ENCODE results near the gene PRKN.

The PRKN gene

DNA sequence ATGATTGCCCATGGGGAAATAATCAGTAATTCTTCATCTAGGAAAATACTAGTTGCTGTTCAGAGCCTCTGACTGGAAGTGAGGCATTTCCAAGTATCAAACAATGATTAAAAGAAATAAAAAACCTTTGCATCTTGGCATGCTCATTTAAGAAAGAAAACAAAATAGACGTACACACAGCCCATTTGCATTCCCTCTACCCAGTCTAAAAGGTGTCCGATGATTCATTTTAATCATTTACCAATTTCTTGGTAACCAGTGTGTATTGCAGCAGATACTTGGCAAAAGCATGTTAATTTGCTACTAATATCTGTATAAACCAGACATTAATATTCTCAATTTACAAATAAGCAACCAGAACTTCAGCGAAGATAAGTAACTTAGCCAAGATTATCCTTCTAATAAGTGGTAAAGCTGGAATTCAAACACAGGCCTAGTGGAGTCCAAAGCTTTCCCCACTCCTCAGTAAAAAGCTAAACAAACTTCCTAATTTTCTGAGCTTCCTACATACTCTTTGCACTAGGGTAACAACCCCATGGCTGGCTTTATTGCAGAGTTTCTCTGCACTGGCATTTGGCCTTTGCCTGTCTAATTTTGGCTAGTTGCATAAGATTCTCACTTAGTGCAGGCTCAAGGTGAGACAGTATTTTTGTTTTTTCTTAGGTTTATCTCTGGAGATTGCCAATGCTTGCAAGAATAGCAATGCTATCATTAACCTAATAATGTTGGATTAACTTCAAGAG, 338.1 kb downstream of the PRKN start:
- TF ChIP-seq TOX (CRISPR knock-in tag; IDR thresholded peaks at IDR 0.05; ENCODE audit: borderline replicate concordance): no peak
- ATAC-seq: no peak

DNA sequence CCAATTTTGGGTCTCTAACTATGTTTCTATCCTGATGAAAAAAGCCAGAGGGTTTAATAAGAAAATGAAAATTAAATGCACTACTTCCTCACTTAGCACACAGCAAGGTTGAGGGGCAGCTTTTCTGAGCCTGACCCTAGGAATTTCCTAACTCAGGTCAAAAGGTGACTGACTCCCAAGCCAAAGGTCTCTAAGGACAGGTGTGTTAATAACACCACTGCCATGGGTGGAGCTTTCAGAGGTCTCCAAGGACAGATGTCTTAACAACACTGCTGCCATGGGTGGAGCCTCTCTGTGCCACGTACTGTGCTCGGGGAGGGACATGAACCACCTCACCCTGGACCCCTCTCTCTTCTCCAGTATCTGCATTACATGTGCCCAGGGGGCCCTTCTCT, 339.2 kb downstream of the PRKN start:
- TF ChIP-seq GLIS3 (CRISPR knock-in tag; IDR thresholded peaks at IDR 0.05) (no peak), ZNF8 (CRISPR knock-in tag; IDR thresholded peaks at IDR 0.05) (no peak), PPARA (CRISPR knock-in tag; IDR thresholded peaks at IDR 0.05; ENCODE audit: borderline replicate concordance) (no peak), TCF4 (CRISPR knock-in tag; IDR thresholded peaks at IDR 0.05; ENCODE audit: borderline replicate concordance) (no peak), CSDC2 (CRISPR knock-in tag; IDR thresholded peaks at IDR 0.05) (no peak), ISL1 (CRISPR knock-in tag; IDR thresholded peaks at IDR 0.05) (no peak)
- ATAC-seq: no peak

DNA sequence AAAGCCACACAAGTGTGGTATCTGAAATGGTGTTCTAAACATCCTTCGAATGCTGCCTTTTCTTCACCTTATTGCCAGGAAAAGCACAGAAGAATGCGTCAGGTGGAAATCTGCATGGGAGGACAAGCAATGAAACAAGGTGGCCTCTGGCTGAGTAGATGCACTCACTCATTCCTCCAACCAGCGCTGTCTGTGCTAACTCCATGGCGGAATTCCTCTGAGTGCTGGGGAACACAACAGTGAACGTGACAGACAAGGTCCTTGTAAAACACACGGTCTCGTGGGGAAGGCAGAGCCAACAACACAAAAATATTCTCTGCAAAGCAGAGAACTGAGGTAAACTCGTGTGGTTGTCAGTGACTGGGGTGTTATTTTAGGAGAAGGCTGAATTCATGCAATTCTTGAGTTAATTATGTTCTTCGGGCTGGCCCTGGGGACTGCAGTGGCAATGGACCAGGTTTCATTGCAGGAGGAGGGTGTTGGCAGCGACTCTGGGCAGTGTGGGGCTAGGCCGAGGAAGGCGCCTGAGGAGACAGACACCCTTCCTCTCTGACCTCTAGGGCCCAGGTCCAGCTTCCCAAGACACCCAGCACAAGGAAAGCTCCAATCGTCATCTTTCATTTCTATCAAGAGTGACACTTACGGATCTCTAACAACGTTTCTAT, 339.7 kb downstream of the PRKN start:
- TF ChIP-seq, protein P1, sequence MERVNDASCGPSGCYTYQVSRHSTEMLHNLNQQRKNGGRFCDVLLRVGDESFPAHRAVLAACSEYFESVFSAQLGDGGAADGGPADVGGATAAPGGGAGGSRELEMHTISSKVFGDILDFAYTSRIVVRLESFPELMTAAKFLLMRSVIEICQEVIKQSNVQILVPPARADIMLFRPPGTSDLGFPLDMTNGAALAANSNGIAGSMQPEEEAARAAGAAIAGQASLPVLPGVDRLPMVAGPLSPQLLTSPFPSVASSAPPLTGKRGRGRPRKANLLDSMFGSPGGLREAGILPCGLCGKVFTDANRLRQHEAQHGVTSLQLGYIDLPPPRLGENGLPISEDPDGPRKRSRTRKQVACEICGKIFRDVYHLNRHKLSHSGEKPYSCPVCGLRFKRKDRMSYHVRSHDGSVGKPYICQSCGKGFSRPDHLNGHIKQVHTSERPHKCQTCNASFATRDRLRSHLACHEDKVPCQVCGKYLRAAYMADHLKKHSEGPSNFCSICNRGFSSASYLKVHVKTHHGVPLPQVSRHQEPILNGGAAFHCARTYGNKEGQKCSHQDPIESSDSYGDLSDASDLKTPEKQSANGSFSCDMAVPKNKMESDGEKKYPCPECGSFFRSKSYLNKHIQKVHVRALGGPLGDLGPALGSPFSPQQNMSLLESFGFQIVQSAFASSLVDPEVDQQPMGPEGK (CRISPR knock-in tag; IDR thresholded peaks at IDR 0.05; ENCODE audit: borderline replicate concordance): no peak
- TF ChIP-seq, protein P2, sequence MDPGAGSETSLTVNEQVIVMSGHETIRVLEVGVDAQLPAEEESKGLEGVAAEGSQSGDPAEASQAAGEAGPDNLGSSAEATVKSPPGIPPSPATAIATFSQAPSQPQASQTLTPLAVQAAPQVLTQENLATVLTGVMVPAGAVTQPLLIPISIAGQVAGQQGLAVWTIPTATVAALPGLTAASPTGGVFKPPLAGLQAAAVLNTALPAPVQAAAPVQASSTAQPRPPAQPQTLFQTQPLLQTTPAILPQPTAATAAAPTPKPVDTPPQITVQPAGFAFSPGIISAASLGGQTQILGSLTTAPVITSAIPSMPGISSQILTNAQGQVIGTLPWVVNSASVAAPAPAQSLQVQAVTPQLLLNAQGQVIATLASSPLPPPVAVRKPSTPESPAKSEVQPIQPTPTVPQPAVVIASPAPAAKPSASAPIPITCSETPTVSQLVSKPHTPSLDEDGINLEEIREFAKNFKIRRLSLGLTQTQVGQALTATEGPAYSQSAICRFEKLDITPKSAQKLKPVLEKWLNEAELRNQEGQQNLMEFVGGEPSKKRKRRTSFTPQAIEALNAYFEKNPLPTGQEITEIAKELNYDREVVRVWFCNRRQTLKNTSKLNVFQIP (CRISPR knock-in tag; IDR thresholded peaks at IDR 0.05; ENCODE audit: borderline replicate concordance, low read depth): no peak
- TF ChIP-seq GLIS3 (CRISPR knock-in tag; IDR thresholded peaks at IDR 0.05): no peak
- no peak for TF ChIP-seq CSDC2 (CRISPR knock-in tag; IDR thresholded peaks at IDR 0.05)
- no peak for TF ChIP-seq SNAI2 (CRISPR knock-in tag; IDR thresholded peaks at IDR 0.05)
- TF ChIP-seq RARB (CRISPR knock-in tag; IDR thresholded peaks at IDR 0.05): no peak
- TF ChIP-seq, protein P3, sequence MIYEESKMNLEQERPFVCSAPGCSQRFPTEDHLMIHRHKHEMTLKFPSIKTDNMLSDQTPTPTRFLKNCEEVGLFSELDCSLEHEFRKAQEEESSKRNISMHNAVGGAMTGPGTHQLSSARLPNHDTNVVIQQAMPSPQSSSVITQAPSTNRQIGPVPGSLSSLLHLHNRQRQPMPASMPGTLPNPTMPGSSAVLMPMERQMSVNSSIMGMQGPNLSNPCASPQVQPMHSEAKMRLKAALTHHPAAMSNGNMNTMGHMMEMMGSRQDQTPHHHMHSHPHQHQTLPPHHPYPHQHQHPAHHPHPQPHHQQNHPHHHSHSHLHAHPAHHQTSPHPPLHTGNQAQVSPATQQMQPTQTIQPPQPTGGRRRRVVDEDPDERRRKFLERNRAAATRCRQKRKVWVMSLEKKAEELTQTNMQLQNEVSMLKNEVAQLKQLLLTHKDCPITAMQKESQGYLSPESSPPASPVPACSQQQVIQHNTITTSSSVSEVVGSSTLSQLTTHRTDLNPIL (CRISPR knock-in tag; IDR thresholded peaks at IDR 0.05; ENCODE audit: low read depth): no peak
- TF ChIP-seq ZFP30 (CRISPR knock-in tag; IDR thresholded peaks at IDR 0.05): no peak
- TF ChIP-seq ESRRG (CRISPR knock-in tag; IDR thresholded peaks at IDR 0.05): no peak
- no peak for TF ChIP-seq TOX (CRISPR knock-in tag; IDR thresholded peaks at IDR 0.05; ENCODE audit: borderline replicate concordance)
- no peak for TF ChIP-seq ZC3H10 (CRISPR knock-in tag; IDR thresholded peaks at IDR 0.05)
- no peak for TF ChIP-seq ZNF8 (CRISPR knock-in tag; IDR thresholded peaks at IDR 0.05)
- TF ChIP-seq, protein P4, sequence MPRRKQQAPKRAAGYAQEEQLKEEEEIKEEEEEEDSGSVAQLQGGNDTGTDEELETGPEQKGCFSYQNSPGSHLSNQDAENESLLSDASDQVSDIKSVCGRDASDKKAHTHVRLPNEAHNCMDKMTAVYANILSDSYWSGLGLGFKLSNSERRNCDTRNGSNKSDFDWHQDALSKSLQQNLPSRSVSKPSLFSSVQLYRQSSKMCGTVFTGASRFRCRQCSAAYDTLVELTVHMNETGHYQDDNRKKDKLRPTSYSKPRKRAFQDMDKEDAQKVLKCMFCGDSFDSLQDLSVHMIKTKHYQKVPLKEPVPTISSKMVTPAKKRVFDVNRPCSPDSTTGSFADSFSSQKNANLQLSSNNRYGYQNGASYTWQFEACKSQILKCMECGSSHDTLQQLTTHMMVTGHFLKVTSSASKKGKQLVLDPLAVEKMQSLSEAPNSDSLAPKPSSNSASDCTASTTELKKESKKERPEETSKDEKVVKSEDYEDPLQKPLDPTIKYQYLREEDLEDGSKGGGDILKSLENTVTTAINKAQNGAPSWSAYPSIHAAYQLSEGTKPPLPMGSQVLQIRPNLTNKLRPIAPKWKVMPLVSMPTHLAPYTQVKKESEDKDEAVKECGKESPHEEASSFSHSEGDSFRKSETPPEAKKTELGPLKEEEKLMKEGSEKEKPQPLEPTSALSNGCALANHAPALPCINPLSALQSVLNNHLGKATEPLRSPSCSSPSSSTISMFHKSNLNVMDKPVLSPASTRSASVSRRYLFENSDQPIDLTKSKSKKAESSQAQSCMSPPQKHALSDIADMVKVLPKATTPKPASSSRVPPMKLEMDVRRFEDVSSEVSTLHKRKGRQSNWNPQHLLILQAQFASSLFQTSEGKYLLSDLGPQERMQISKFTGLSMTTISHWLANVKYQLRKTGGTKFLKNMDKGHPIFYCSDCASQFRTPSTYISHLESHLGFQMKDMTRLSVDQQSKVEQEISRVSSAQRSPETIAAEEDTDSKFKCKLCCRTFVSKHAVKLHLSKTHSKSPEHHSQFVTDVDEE (CRISPR knock-in tag; IDR thresholded peaks at IDR 0.05): no peak
- TF ChIP-seq PPARA (CRISPR knock-in tag; IDR thresholded peaks at IDR 0.05; ENCODE audit: borderline replicate concordance): no peak
- no peak for TF ChIP-seq ZNF70 (CRISPR knock-in tag; IDR thresholded peaks at IDR 0.05)
- no peak for TF ChIP-seq OSR1 (CRISPR knock-in tag; IDR thresholded peaks at IDR 0.05)
- TF ChIP-seq TCF4 (CRISPR knock-in tag; IDR thresholded peaks at IDR 0.05; ENCODE audit: borderline replicate concordance): no peak
- no peak for TF ChIP-seq ARNTL (CRISPR knock-in tag; IDR thresholded peaks at IDR 0.05; ENCODE audit: borderline replicate concordance, low read depth)
- no peak for TF ChIP-seq ZNF565 (CRISPR knock-in tag; conservative IDR thresholded peaks at IDR 0.05; ENCODE audit: low read depth)
- ATAC-seq: no peak

DNA sequence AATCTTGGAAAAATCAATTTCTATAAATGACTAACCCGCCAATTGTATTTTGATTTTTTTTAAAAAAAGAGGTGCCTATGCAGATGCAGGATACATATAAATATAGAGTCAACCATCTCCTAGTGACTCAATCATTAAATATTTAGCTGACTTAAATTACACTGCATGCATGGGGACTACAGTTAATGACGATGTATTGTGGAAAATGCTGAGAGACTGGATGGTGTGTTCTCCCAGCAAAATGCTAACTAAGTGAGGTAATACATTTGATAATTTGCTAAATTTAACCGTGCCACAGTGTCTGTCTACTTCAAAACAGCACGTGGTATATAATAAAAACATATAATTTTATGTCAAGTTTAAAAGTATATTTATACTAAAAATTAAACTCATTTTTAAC, 341.6 kb downstream of the PRKN start:
- ATAC-seq: no peak
- TF ChIP-seq, protein P3 (CRISPR knock-in tag; IDR thresholded peaks at IDR 0.05; ENCODE audit: low read depth): no peak
- TF ChIP-seq, protein P4 (CRISPR knock-in tag; IDR thresholded peaks at IDR 0.05): no peak
- no peak for TF ChIP-seq ZFP30 (CRISPR knock-in tag; IDR thresholded peaks at IDR 0.05)

All from SK-N-SH treated with all-trans-retinoic acid at 6 μM for 48 hours (cell line).